B cell (primary cell): ENCODE data around the gene ALDH4A1. TPM values are rescaled to one million over a fixed set of nuclear protein-coding genes. Genes with fewer than 3 reads are reported as not detected.

Experiments
- ATAC-seq: fragments of 200-7000 bp; cut with Tn5 transposase; one replicate; pipeline ENCODE4 v1.10.0; 2021; ENCODE audit warnings: low read depth, mild to moderate bottlenecking, moderate number of reproducible peaks, moderate library complexity
- CTCF ChIA-PET: fragments of 350-600 bp; sonication (Branson Sonifier 250); formaldehyde crosslinking; loops from one replicate; lab custom pipeline; 2021; ENCODE audit warnings: antibody characterized with exemption, inconsistent platforms; lab: Charles Lee
- POLR2A ChIA-PET: fragments of 350-600 bp; sonication (Branson Sonifier 250); formaldehyde crosslinking; loops from one replicate; lab custom pipeline; 2021; ENCODE audit warnings: antibody characterized with exemption; lab: Charles Lee
- DNase-seq: peaks from one replicate; pipeline ENCODE4 v3.0.0; 2013
- H2AFZ ChIP-seq: 2 replicates; pipeline ENCODE4 v1.6.1; 2012; ENCODE audit warnings: mild to moderate bottlenecking, low read depth, low read length; ENCODE audit not compliant: insufficient read depth, poor library complexity, severe bottlenecking
- H3K27ac ChIP-seq, 2 donors: 1 replicate in 1 of 2; 2 replicates in 1 of 2; pipeline ENCODE4 v1.5.1; 2012 to 2013; ENCODE audit warnings: low read length in 2 of 2, mild to moderate bottlenecking in 2 of 2, moderate library complexity in 1 of 2
- H3K27me3 ChIP-seq, 4 experiments: fragments of 200-600 bp in 1 of 4; sonication (generic) in 1 of 4; replicated peaks in 1 of 4; 1 replicate in 2 of 4; 2 replicates in 2 of 4; pipeline versions ENCODE4 v1.6.1 to v1.7.0; 2013 to 2016; ENCODE audit warnings: low read length in 3 of 4, mild to moderate bottlenecking in 2 of 4, mixed read lengths in 1 of 4, moderate library complexity in 1 of 4; ENCODE audit not compliant: insufficient read depth in 4 of 4, control insufficient read depth in 3 of 4; ENCODE audit errors: control extremely low read depth in 1 of 4
- H3K36me3 ChIP-seq, 2 experiments: replicated peaks in 1 of 2; 1 replicate in 1 of 2; 2 replicates in 1 of 2; pipeline versions ENCODE4 v1.6.1 to v1.7.1; 2013; ENCODE audit warnings: low read length in 1 of 2; ENCODE audit not compliant: insufficient read depth in 2 of 2, control insufficient read depth in 1 of 2; ENCODE audit errors: control extremely low read depth in 1 of 2, extremely low read depth in 1 of 2
- H3K4me1 ChIP-seq, 2 donors: fragments of 200-600 bp in 1 of 2; sonication (generic) in 1 of 2; 1 replicate in 1 of 2; 2 replicates in 1 of 2; pipeline versions ENCODE4 v1.5.1 to v1.6.1; 2013 to 2017; ENCODE audit warnings: low read length in 2 of 2; ENCODE audit not compliant: control insufficient read depth in 2 of 2, insufficient read depth in 2 of 2
- H3K4me2 ChIP-seq: replicated peaks from 2 replicates; pipeline ENCODE3; 2012; ENCODE audit warnings: mild to moderate bottlenecking, low read depth, low read length; ENCODE audit not compliant: poor library complexity, severe bottlenecking
- H3K4me3 ChIP-seq, 5 experiments: fragments of 200-600 bp in 1 of 5; sonication (generic) in 1 of 5; 1 replicate in 3 of 5; 2 replicates in 2 of 5; pipeline versions ENCODE4 v1.5.1 to v1.7.0; 2011 to 2016; ENCODE audit warnings: low read length in 4 of 5, mild to moderate bottlenecking in 4 of 5, low read depth in 2 of 5, control low read depth in 1 of 5, moderate library complexity in 1 of 5; ENCODE audit not compliant: insufficient read depth in 1 of 5; ENCODE audit errors: control extremely low read depth in 1 of 5, extremely low read depth in 1 of 5
- H3K79me2 ChIP-seq: fragments of 200-600 bp; sonication (generic); one replicate; pipeline ENCODE4 v1.6.0; 2016; ENCODE audit warnings: low read length; ENCODE audit not compliant: control insufficient read depth, insufficient read depth
- H3K9ac ChIP-seq: fragments of 200-600 bp; sonication (generic); 2 replicates; pipeline ENCODE4 v1.6.1; 2017; ENCODE audit warnings: mild to moderate bottlenecking, low read length, moderate library complexity
- H3K9me3 ChIP-seq, 3 donors: one replicate each; pipeline versions ENCODE4 v1.6.1 to v1.7.1; 2013; ENCODE audit warnings: low read length in 2 of 3; ENCODE audit not compliant: control insufficient read depth in 2 of 3, insufficient read depth in 1 of 3; ENCODE audit errors: control extremely low read depth in 1 of 3
- H4K20me1 ChIP-seq: 2 replicates; pipeline ENCODE4 v1.6.0; 2012; ENCODE audit warnings: mild to moderate bottlenecking, low read length; ENCODE audit not compliant: insufficient read depth, control insufficient read depth, poor library complexity, severe bottlenecking
- H3K27ac Mint-ChIP-seq: one replicate; pipeline ENCODE4 v1.8.0; 2021; ENCODE audit warnings: mixed read lengths
- H3K27me3 Mint-ChIP-seq: one replicate; pipeline ENCODE4 v1.8.0; 2021; ENCODE audit warnings: mixed read lengths
- H3K4me1 Mint-ChIP-seq: one replicate; pipeline ENCODE4 v1.8.0; 2021; ENCODE audit warnings: mixed read lengths
- H3K4me3 Mint-ChIP-seq: one replicate; pipeline ENCODE4 v1.8.0; 2021; ENCODE audit warnings: mixed read lengths
- H3K9me3 Mint-ChIP-seq: one replicate; pipeline ENCODE4 v1.8.0; 2022; ENCODE audit warnings: mixed read lengths; ENCODE audit not compliant: insufficient read depth
- EZH2 ChIP-seq: IDR thresholded peaks from 2 replicates; pipeline ENCODE4 v1.6.1; 2012; ENCODE audit warnings: borderline replicate concordance, low read depth, mild to moderate bottlenecking, moderate library complexity, low read length; ENCODE audit not compliant: insufficient read depth, poor library complexity, severe bottlenecking
- WGBS: methylation state at CpG from one replicate; pipeline ENCODE4 v1.1.5; 2013; ENCODE audit warnings: missing lambda C conversion rate; ENCODE audit not compliant: insufficient coverage; 5-methylcytosine and 5-hydroxymethylcytosine counted together
- intact Hi-C: fragments of 100-400 bp; cut with micrococcal nuclease; formaldehyde crosslinking; loops from one replicate; pipeline ENCODE4 v1.10.0; 2022
- polyA plus RNA-seq: library from polyadenylated mRNA; depleted of rRNA; stranded (reverse); fragments of >200 nt; gene quantifications from 2 replicates; pipeline ENCODE4 v1.2.3, GENCODE V29; 2012
- total RNA-seq, 2 donors: library from RNA; stranded (reverse); fragments of 120-200 nt in 1 of 2; gene quantifications; 1 replicate in 1 of 2; 2 replicates in 1 of 2; pipeline versions ENCODE4 v1.2.3 to v1.2.4, GENCODE V29; 2013 to 2022
- TF ChIP-seq, protein P1 (sequence below): fragments of 200-600 bp; IDR thresholded peaks from one replicate; pipeline ENCODE4 v1.8.0; 2022; ENCODE audit warnings: antibody characterized with exemption, mild to moderate bottlenecking

The ALDH4A1 gene
- total and polyA plus RNA-seq, 2 donors (not counting 1 experiment from before 2014, with no cell fraction given): 2.7 to 3.4 TPM

DNA sequence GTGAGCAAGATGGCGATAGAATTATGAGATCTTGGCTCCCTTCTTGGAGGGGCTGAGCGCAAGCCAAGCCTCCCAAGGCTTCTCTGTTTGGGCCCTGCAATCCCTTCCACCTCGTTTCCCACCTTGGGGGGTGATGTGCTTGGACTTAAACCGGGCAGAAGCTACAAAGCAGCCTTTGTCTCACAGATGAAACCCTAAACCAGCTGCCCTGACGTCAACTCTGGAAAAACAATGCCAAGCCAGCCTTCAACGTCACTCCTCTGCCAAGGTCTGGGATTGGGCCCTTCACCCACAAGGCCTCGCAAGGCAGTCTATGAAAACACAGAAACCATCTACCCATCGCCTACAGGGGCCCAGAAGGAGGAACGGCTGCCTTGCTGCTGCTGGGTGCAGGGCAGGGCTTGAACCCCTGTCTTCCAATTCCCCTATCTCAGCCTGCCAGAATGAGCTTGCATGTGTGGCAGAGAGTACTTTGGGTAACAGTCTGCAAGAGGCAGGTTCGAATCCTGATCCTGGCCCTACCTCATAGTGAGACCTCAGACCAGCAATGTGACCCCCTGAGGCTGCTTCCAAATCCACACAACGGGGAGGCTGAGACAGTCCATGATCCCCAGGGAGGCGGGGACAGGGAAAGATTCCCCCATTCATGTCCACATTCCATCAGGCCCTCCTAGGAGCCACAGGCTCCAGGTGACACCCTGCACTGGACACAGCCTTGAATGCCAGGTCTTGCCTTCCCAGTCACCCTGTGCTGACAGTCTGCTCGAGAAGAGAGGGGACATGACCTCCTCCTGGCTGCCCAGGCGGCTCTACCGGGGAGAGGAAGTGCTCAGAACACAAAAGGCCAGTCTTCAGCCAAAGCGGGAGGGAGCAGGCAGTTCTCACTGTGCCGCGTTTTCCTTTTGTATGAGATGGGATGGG is 39.1 kb upstream of the ALDH4A1 start:
- Mint-ChIP-seq H3K9me3 (no peaks in the 10 kb centered on the region), H3K27me3 (no peaks in the 10 kb centered on the region), H3K27ac (no peak overlapping the region), H3K4me3 (no peak overlapping the region), H3K4me1 (peaks cover 47% of the 10 kb centered on the region)
- Histone ChIP-seq H2AFZ (no peak overlapping the region), H3K27me3 (no peaks in the 10 kb centered on the region), H3K36me3 (peaks cover 0 to 8% of the 10 kb centered on the region in 2 experiments), H3K9me3 (peaks cover 0 to 4% (median 0%) of the 10 kb centered on the region in 3 donors), H3K79me2 (peaks cover 100% of the 10 kb centered on the region), H3K4me1 (peaks cover 18 to 37% of the 10 kb centered on the region in 2 donors), H3K9ac (no peak overlapping the region), H3K4me2 (no peak overlapping the region), H3K4me3 (no peak overlapping the region), H3K27ac (no peak overlapping the region), H4K20me1 (peaks cover 99% of the 10 kb centered on the region)
- ChIA-PET POLR2A (interaction anchor here (0.6 to 0.8 kb wide), 2 partner anchors 10 to 660 kb away, joined by 3 read pairs; no protein-coding TSS in a partner anchor), CTCF (interaction anchor here (3.3 kb wide), 1 partner anchor 28 kb away, joined by 14 read pairs; no protein-coding TSS in a partner anchor)
- intact Hi-C loops: no loop called here
- 93% methylated on average over 18 of the region's 18 CpGs for WGBS
- ATAC-seq (no peak), DNase-seq (no peak)
- no peak for TF ChIP-seq EZH2
- TF ChIP-seq, protein P1, sequence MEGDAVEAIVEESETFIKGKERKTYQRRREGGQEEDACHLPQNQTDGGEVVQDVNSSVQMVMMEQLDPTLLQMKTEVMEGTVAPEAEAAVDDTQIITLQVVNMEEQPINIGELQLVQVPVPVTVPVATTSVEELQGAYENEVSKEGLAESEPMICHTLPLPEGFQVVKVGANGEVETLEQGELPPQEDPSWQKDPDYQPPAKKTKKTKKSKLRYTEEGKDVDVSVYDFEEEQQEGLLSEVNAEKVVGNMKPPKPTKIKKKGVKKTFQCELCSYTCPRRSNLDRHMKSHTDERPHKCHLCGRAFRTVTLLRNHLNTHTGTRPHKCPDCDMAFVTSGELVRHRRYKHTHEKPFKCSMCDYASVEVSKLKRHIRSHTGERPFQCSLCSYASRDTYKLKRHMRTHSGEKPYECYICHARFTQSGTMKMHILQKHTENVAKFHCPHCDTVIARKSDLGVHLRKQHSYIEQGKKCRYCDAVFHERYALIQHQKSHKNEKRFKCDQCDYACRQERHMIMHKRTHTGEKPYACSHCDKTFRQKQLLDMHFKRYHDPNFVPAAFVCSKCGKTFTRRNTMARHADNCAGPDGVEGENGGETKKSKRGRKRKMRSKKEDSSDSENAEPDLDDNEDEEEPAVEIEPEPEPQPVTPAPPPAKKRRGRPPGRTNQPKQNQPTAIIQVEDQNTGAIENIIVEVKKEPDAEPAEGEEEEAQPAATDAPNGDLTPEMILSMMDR: no peak
